GM12878 (cell line): ENCODE results near the gene PHF20. TPM values are rescaled to one million over a fixed set of nuclear protein-coding genes. Genes with fewer than 3 reads are reported as not detected.

Experiments used
- ATAC-seq: fragments of 200-7000 bp; cut with Tn5 transposase; 3 replicates; pipeline ENCODE4 v1.9.1; 2020; ENCODE audit warnings: mild to moderate bottlenecking, moderate library complexity
- Bru-seq: library from RNA; stranded (reverse); fragments of 400-500 nt; gene quantifications from one replicate; lab custom pipeline; 2021; lab: Mats Ljungman, UMichigan
- BruChase-seq, 2 experiments: library from RNA; stranded (reverse); fragments of 400-500 nt; gene quantifications; one replicate each; lab custom pipeline; 2021; lab: Mats Ljungman, UMichigan
- BruUV-seq: library from RNA; stranded (reverse); fragments of 400-500 nt; replicated peaks from 2 replicates; lab custom pipeline; 2021; lab: Mats Ljungman, UMichigan
- CTCF ChIA-PET: fragments of 300-600 bp; sonication (Branson Sonifier 250); formaldehyde crosslinking; extraction: SDS; loops from one replicate; lab custom pipeline; 2021; ENCODE audit warnings: inconsistent platforms; lab: Yijun Ruan, JAX
- POLR2A ChIA-PET: fragments of 350-600 bp; formaldehyde crosslinking; extraction: SDS; loops from one replicate; lab custom pipeline; 2021; ENCODE audit warnings: inconsistent platforms; lab: Charles Lee
- RAD21 ChIA-PET: fragments of 300-600 bp; sonication (Branson Sonifier 250); formaldehyde crosslinking; loops from one replicate; lab custom pipeline; 2023; ENCODE audit warnings: antibody characterized with exemption; ENCODE audit not compliant: unreplicated experiment; lab: Charles Lee
- SMC1A ChIA-PET: fragments of 300-600 bp; sonication (Branson Sonifier 250); formaldehyde crosslinking; loops from one replicate; lab custom pipeline; 2023; ENCODE audit not compliant: unreplicated experiment, uncharacterized antibody; lab: Charles Lee
- DNase-seq: peaks from one replicate; pipeline ENCODE4 v3.0.0-alpha.2; 2011; ENCODE audit warnings: low read depth, low spot score
- FAIRE-seq: peaks from 3 replicates; lab custom pipeline; 2011; peaks lifted over from hg19 to GRCh38; lab: Jason Lieb, UNC
- H2AFZ ChIP-seq: 2 replicates; pipeline ENCODE4 v1.6.0; 2011; ENCODE audit warnings: low read depth, low read length, control low read depth; ENCODE audit not compliant: control insufficient read depth
- H3K27ac ChIP-seq: 2 replicates; pipeline ENCODE4 v1.5.1; 2011; ENCODE audit warnings: control low read depth; ENCODE audit not compliant: control insufficient read depth, insufficient read depth
- H3K27me3 ChIP-seq, 2 experiments: replicated peaks in 1 of 2; 2 replicates each; pipeline versions ENCODE4 v1.6.0 to v1.6.1; 2011; ENCODE audit warnings: low read length in 1 of 2; ENCODE audit not compliant: control insufficient read depth in 2 of 2, insufficient read depth in 2 of 2
- H3K36me3 ChIP-seq, 2 experiments: 2 replicates each; pipeline ENCODE4 v1.5.1; 2011; ENCODE audit warnings: low read length in 1 of 2; ENCODE audit not compliant: control insufficient read depth in 2 of 2, insufficient read depth in 2 of 2
- H3K4me1 ChIP-seq: 2 replicates; pipeline ENCODE4 v1.6.1; 2011; ENCODE audit warnings: mild to moderate bottlenecking, low read length, moderate library complexity, mixed read lengths; ENCODE audit not compliant: control insufficient read depth, insufficient read depth
- H3K4me2 ChIP-seq: 2 replicates; pipeline ENCODE4 v1.6.0; 2011; ENCODE audit warnings: control low read depth; ENCODE audit not compliant: control insufficient read depth, insufficient read depth
- H3K4me3 ChIP-seq: fragments of 200-600 bp; sonication (generic); 2 replicates; pipeline ENCODE4 v1.5.1; 2016
- H3K79me2 ChIP-seq: 2 replicates; pipeline ENCODE4 v1.6.0; 2011; ENCODE audit warnings: low read length; ENCODE audit not compliant: control insufficient read depth, insufficient read depth
- H3K9ac ChIP-seq: 2 replicates; pipeline ENCODE4 v1.8.0; 2011; ENCODE audit warnings: low read length, control low read depth, mixed read lengths; ENCODE audit not compliant: control insufficient read depth, insufficient read depth
- H3K9me3 ChIP-seq: replicated peaks from 3 replicates; pipeline ENCODE4 v1.5.1; 2011; ENCODE audit warnings: mild to moderate bottlenecking, low read length; ENCODE audit not compliant: control insufficient read depth, insufficient read depth
- H4K20me1 ChIP-seq: 2 replicates; pipeline ENCODE4 v1.6.0; 2011; ENCODE audit not compliant: control insufficient read depth, insufficient read depth
- CBFB ChIP-seq: IDR thresholded peaks from 2 replicates; pipeline ENCODE4 v1.6.1; 2016; ENCODE audit warnings: antibody characterized with exemption, low read depth
- IRF5 ChIP-seq: fragments of 450-650 bp; IDR thresholded peaks from 2 replicates; pipeline ENCODE4 v1.6.1; 2017; ENCODE audit warnings: borderline replicate concordance
- MAX ChIP-seq: IDR thresholded peaks from 2 replicates; pipeline ENCODE4 v1.6.1; 2012; ENCODE audit warnings: low read depth, low read length, improper control_type of control experiment
- MTA3 ChIP-seq: IDR thresholded peaks from 2 replicates; pipeline ENCODE4 v1.6.1; 2012; ENCODE audit warnings: low read length, inconsistent platforms, borderline replicate concordance
- NKRF ChIP-seq: fragments of 450-650 bp; conservative IDR thresholded peaks from 2 replicates; pipeline ENCODE4 v1.6.1; 2017; ENCODE audit warnings: mild to moderate bottlenecking, moderate library complexity
- POLR2A ChIP-seq: IDR thresholded peaks from 2 replicates; pipeline ENCODE4 v1.6.1; 2011; ENCODE audit warnings: low read depth, mild to moderate bottlenecking, low read length
- RAD21 ChIP-seq: IDR thresholded peaks from 2 replicates; pipeline ENCODE4 v1.6.1; 2011; ENCODE audit warnings: mild to moderate bottlenecking, low read depth, low read length, moderate library complexity; ENCODE audit not compliant: insufficient read depth
- RFX5 ChIP-seq: IDR thresholded peaks from 2 replicates; pipeline ENCODE4 v1.6.1; 2011; ENCODE audit warnings: low read depth, low read length, improper control_type of control experiment
- TCF7 ChIP-seq: IDR thresholded peaks from 2 replicates; pipeline ENCODE4 v1.6.1; 2014; ENCODE audit warnings: antibody characterized with exemption, borderline replicate concordance
- WGBS: methylation state at CpG from one replicate; pipeline ENCODE4 v1.1.6; 2016; ENCODE audit warnings: low lambda C conversion rate; ENCODE audit not compliant: insufficient replicate concordance, insufficient coverage; ENCODE audit errors: missing lambda C conversion rate; 5-methylcytosine and 5-hydroxymethylcytosine counted together
- in situ Hi-C: fragments of 300-500 bp; cut with MboI; formaldehyde crosslinking; loops from 9 replicates; pipeline ENCODE4 v1.14.3; 2018; ENCODE audit warnings: mixed read lengths
- intact Hi-C: fragments of 100-400 bp; cut with micrococcal nuclease; formaldehyde crosslinking; loops from one replicate; pipeline ENCODE4 v1.14.2; 2022; ENCODE audit not compliant: unreplicated experiment
- long read RNA-seq, 2 experiments: library from polyadenylated mRNA; unstranded; transcript quantifications; one replicate each; pipeline ENCODE4 v2.0.0, GENCODE V29; 2019 to 2020
- polyA minus RNA-seq, 3 experiments: library from RNA; depleted of rRNA, polyadenylated mRNA; stranded (reverse); fragments of >200 nt; gene quantifications; 2 replicates each; pipeline ENCODE4 v1.2.3, GENCODE V29; 2011
- polyA plus RNA-seq, 11 experiments: library from polyadenylated mRNA; depleted of rRNA in 4 of 11; unstranded in 6 of 11; stranded (reverse) in 5 of 11; fragments of >200 nt; fragmentation: Nextera tagmentation in 4 of 11; fragmentation: Illumina TruSeq in 1 of 11; extraction: Ambion mirVana in 4 of 11; extraction: Trizol in 1 of 11; gene quantifications; 1 replicate in 1 of 11; 2 replicates in 10 of 11; pipeline versions ENCODE4 v1.2.1 to v1.2.3, GENCODE V29; 2011 to 2016; ENCODE audit warnings: inconsistent platforms in 2 of 11, missing spikeins in 2 of 11, low read depth in 1 of 11
- total RNA-seq, 4 experiments: library from RNA; depleted of rRNA in 3 of 4; stranded (reverse); fragments of >200 nt in 3 of 4; fragmentation: Illumina TruSeq in 1 of 4; extraction: Trizol in 1 of 4; gene quantifications; 2 replicates each; pipeline versions ENCODE4 v1.2.1 to v1.2.3, GENCODE V29; 2013 to 2021
- TF ChIP-seq, protein P1 (sequence below): IDR thresholded peaks from 2 replicates; pipeline ENCODE4 v1.6.1; 2012; ENCODE audit warnings: mild to moderate bottlenecking, low read depth, low read length

The PHF20 gene
- 74.8 and 82.6 TPM in 2 replicates for total RNA-seq (2013; cell fraction: nucleolus; rRNA removed)
- total RNA-seq (2014; rRNA removed) (35.5 and 44.0 TPM in 2 replicates), total RNA-seq (2014; rRNA removed; fragmentation: Illumina TruSeq; extraction: Trizol) (45.0 and 45.1 TPM in 2 replicates), total RNA-seq (2021) (41.7 and 49.0 TPM in 2 replicates), polyA plus RNA-seq (2011; rRNA removed) (31.6 and 43.4 TPM in 2 replicates), polyA plus RNA-seq (2014; fragmentation: Illumina TruSeq; extraction: Trizol) (48.5 and 52.0 TPM in 2 replicates), polyA plus RNA-seq (2014; fragmentation: Nextera tagmentation; extraction: Ambion mirVana) (10 to 100 TPM; 90.7 to 91.2 TPM), polyA plus RNA-seq (2014; rRNA removed) (44.9 TPM in 2 replicates), polyA plus RNA-seq (2016; fragmentation: Nextera tagmentation; extraction: Ambion mirVana) (10 to 100 TPM; 53.1 to 53.5 TPM), polyA minus RNA-seq (2011; rRNA and poly(A)+ RNA removed) (46.9 and 55.6 TPM in 2 replicates), Bru-seq, nascent RNA (percentile 72 among the genes with signal in this experiment), BruChase-seq, experiment 1, labeled RNA remaining after a 6-hour chase (percentile 73 among the genes with signal in this experiment), BruChase-seq, experiment 2, labeled RNA remaining after a 2-hour chase (percentile 72 among the genes with signal in this experiment)
- 42.5 TPM for polyA plus RNA-seq (2011; ENCODE audit: low read depth)
- 25.0 and 30.3 TPM in 2 replicates for polyA plus RNA-seq (2011; cell fraction: cytosol; rRNA removed)
- polyA plus RNA-seq (2011; cell fraction: nucleus; rRNA removed) = 37.1 and 53.9 TPM in 2 replicates
- 38.7 and 45.3 TPM in 2 replicates for polyA plus RNA-seq (2012)
- 14.4 and 18.6 TPM in 2 replicates for polyA minus RNA-seq (2011; cell fraction: cytosol; rRNA and poly(A)+ RNA removed)
- polyA minus RNA-seq (2011; cell fraction: nucleus; rRNA and poly(A)+ RNA removed) = 23.5 and 48.9 TPM in 2 replicates
- long read RNA-seq, experiment 1, partial matches to known transcripts = 8 of 16 reads
- long read RNA-seq, experiment 1, other reads (novel, unspliced or antisense) = 6 of 16 reads
- long read RNA-seq, experiment 2, transcript PHF20-216 (2 exons, 618 nt) = major isoform, 17 of 214 reads
- long read RNA-seq, experiment 2, partial matches to known transcripts = 148 of 214 reads
- long read RNA-seq, experiment 2, other reads (novel, unspliced or antisense) = 47 of 214 reads

DNA sequence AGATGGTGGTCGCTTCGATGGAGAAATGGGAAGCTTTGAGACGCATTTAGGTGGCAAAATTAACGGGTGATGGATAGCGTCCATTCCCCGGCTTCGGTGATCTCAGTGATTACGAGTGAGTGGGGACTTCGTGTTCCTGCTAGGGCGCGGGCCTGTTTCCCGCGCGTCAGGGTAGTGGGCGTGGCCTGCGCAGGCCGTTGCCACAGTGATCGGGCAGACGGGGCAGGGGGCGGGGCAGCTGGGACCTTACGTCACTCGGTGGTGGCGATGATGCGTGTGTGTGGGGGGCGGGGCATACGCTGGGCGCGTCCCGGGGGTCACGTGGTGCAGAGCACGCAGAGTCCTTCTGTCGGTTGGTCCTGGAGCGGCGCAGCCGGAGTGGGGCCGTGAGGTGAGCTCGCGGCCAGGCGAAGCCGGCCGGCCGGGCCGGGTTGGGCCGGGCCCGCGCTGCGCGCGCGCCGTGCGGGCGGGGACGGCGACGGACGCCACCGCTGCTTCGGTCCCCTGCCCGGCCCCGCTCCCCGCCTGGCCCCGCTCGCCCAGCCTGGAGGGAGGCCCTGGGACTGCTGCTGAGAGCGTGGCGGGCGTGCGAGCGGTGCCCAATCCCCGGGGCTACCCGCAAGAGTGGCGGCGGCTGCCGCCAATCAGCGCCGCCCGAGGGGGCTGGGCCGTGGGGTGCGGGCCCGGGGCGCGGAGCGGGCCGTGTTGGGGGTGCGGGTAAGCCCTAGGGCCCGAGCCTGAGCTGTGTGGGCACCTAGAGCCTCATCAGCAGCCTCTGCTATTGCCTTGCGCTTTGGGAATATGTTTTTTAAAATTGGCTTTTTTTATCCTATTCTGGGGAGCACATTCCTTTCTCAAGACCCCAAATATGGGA lies at the start of gene PHF20:
PHF20 (plus strand) TSS at position 327 of the 874 bp plus-strand sequence. CDS start 29,508 bp downstream, outside the sequence.
- FAIRE-seq (peak; percentile 83), ATAC-seq (peak; percentile 88), DNase-seq (peak; percentile 87)
- Histone ChIP-seq H3K36me3 (peaks cover 0 to 5% of the 10 kb centered on the region in 2 experiments; a peak in 1 of 4 replicates), H3K27me3 (no peaks in the 10 kb centered on the region), H3K9ac (peak within 1 kb of the TSS; percentile 89), H3K4me2 (peak within 1 kb of the TSS; percentile 91), H2AFZ (peak within 1 kb of the TSS; percentile 90), H3K79me2 (peaks cover 46% of the 10 kb centered on the region), H3K9me3 (no peaks in the 10 kb centered on the region), H3K27ac (peak within 1 kb of the TSS; percentile 79), H3K4me1 (peaks cover 33% of the 10 kb centered on the region), H3K4me3 (peak within 1 kb of the TSS; percentile 92), H4K20me1 (no peaks in the 10 kb centered on the region)
- ChIA-PET SMC1A (interaction anchor here (0.6 to 8.7 kb wide), 7 partner anchors 28 to 1103 kb away, joined by 3 to 151 read pairs (median 3); partner anchors contain the start of genes RBM39 and SCAND1), CTCF (interaction anchor here (0.6 to 6.4 kb wide), 2 partner anchors 30 to 1459 kb away, joined by 3 to 69 read pairs; partner anchors contain the start of gene RBM39), RAD21 (interaction anchor here (0.8 to 7.3 kb wide), 5 partner anchors 26 to 181 kb away, joined by 3 to 157 read pairs (median 3); partner anchors contain the start of genes RBM39 and SPAG4), POLR2A (interaction anchor here (0.5 to 11.5 kb wide), 5 partner anchors 30 to 281 kb away, joined by 4 to 214 read pairs (median 5); partner anchors contain the start of genes RBM39 and SCAND1)
- intact Hi-C loops (loop anchor here (1.0 kb wide), 1 partner anchor 30 kb away; the partner anchor contains the start of gene RBM39), in situ Hi-C loops (no loop called here)
- BruUV-seq = no TSS peak
- WGBS = 5% methylated on average over 62 of the region's 87 CpGs
- TF ChIP-seq, protein P1, sequence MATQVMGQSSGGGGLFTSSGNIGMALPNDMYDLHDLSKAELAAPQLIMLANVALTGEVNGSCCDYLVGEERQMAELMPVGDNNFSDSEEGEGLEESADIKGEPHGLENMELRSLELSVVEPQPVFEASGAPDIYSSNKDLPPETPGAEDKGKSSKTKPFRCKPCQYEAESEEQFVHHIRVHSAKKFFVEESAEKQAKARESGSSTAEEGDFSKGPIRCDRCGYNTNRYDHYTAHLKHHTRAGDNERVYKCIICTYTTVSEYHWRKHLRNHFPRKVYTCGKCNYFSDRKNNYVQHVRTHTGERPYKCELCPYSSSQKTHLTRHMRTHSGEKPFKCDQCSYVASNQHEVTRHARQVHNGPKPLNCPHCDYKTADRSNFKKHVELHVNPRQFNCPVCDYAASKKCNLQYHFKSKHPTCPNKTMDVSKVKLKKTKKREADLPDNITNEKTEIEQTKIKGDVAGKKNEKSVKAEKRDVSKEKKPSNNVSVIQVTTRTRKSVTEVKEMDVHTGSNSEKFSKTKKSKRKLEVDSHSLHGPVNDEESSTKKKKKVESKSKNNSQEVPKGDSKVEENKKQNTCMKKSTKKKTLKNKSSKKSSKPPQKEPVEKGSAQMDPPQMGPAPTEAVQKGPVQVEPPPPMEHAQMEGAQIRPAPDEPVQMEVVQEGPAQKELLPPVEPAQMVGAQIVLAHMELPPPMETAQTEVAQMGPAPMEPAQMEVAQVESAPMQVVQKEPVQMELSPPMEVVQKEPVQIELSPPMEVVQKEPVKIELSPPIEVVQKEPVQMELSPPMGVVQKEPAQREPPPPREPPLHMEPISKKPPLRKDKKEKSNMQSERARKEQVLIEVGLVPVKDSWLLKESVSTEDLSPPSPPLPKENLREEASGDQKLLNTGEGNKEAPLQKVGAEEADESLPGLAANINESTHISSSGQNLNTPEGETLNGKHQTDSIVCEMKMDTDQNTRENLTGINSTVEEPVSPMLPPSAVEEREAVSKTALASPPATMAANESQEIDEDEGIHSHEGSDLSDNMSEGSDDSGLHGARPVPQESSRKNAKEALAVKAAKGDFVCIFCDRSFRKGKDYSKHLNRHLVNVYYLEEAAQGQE = no peak
- peak; percentile 90 for TF ChIP-seq POLR2A
- TF ChIP-seq MTA3 = no peak
- peak; percentile 91 for TF ChIP-seq MAX
- peak; percentile 51; the same call in 1 of the 2 replicates for TF ChIP-seq RFX5
- TF ChIP-seq RAD21 = no peak
- TF ChIP-seq TCF7 = no peak
- no peak for TF ChIP-seq CBFB
- TF ChIP-seq NKRF = peak; percentile 70
- no peak for TF ChIP-seq IRF5
